ENCODE data around the gene NEK8.

The NEK8 gene

DNA sequence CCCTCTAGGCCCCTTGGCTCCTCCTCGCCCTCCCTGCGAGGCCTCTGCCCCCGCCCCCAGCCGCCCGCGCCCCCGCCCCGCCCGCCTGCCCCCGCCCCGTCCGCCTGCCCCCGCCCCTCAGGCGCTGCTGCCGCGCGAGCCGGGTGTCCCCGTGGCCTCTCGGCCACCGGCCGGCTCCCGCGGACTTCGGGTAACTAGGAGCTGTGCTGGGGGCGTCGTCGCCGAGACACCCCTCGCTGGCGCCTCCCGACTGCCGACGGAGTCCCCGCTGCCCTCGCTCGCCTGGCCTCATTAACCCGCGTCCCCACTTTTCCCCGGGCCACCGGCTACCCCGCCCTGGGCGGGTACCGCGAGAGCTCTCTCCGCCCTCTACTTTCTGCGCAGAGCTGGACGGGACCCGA is 2.4 kb upstream of the NEK8 start, which contains the start of gene TLCD1:
TLCD1 (minus strand) TSS at position 8 of the 401 bp plus-strand sequence. CDS start 136 bp downstream, outside the sequence.
- Histone ChIP-seq H3F3A (ENCODE audit: insufficient read depth) (peaks cover 72% of the 10 kb centered on the region), H3K9me3 (ENCODE audit: insufficient read depth, low read length) (no peaks in the 10 kb centered on the region), H3K79me2 (ENCODE audit: insufficient read depth, low read length) (peaks cover 34% of the 10 kb centered on the region), H3K27ac (ENCODE audit: low read depth, low read length) (peak within 1 kb of the TSS; percentile 100), H3K4me3 (ENCODE audit: insufficient read depth, low read length, poor library complexity, severe bottlenecking) (peak within 1 kb of the TSS; percentile 60), H4K20me1 (ENCODE audit: low read depth, low read length) (0 out of 2 replicates have a peak, but pooled peaks cover 4% of the 10 kb centered on the region), H3K9ac (ENCODE audit: low read length) (peak within 1 kb of the TSS; percentile 82), H3K9me2 (replicated peaks; ENCODE audit: insufficient read depth, low read length) (no peaks in the 10 kb centered on the region), H3K36me3 (ENCODE audit: low read length) (peaks cover 16% of the 10 kb centered on the region), H3K4me2 (ENCODE audit: low read depth, low read length, poor library complexity, severe bottlenecking) (peak within 1 kb of the TSS; percentile 97), H2AFZ (ENCODE audit: low read depth, low read length, severe bottlenecking) (peak within 1 kb of the TSS; percentile 22), H3K27me3 (ENCODE audit: low read length) (no peaks in the 10 kb centered on the region)
- TF ChIP-seq, protein P1, sequence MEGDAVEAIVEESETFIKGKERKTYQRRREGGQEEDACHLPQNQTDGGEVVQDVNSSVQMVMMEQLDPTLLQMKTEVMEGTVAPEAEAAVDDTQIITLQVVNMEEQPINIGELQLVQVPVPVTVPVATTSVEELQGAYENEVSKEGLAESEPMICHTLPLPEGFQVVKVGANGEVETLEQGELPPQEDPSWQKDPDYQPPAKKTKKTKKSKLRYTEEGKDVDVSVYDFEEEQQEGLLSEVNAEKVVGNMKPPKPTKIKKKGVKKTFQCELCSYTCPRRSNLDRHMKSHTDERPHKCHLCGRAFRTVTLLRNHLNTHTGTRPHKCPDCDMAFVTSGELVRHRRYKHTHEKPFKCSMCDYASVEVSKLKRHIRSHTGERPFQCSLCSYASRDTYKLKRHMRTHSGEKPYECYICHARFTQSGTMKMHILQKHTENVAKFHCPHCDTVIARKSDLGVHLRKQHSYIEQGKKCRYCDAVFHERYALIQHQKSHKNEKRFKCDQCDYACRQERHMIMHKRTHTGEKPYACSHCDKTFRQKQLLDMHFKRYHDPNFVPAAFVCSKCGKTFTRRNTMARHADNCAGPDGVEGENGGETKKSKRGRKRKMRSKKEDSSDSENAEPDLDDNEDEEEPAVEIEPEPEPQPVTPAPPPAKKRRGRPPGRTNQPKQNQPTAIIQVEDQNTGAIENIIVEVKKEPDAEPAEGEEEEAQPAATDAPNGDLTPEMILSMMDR (IDR thresholded peaks at IDR 0.05; ENCODE audit: insufficient read depth, low read length, poor library complexity, severe bottlenecking) = no peak
- no peak for TF ChIP-seq EZH2phosphoT487 (conservative IDR thresholded peaks at IDR 0.05; ENCODE audit: low read length)

DNA sequence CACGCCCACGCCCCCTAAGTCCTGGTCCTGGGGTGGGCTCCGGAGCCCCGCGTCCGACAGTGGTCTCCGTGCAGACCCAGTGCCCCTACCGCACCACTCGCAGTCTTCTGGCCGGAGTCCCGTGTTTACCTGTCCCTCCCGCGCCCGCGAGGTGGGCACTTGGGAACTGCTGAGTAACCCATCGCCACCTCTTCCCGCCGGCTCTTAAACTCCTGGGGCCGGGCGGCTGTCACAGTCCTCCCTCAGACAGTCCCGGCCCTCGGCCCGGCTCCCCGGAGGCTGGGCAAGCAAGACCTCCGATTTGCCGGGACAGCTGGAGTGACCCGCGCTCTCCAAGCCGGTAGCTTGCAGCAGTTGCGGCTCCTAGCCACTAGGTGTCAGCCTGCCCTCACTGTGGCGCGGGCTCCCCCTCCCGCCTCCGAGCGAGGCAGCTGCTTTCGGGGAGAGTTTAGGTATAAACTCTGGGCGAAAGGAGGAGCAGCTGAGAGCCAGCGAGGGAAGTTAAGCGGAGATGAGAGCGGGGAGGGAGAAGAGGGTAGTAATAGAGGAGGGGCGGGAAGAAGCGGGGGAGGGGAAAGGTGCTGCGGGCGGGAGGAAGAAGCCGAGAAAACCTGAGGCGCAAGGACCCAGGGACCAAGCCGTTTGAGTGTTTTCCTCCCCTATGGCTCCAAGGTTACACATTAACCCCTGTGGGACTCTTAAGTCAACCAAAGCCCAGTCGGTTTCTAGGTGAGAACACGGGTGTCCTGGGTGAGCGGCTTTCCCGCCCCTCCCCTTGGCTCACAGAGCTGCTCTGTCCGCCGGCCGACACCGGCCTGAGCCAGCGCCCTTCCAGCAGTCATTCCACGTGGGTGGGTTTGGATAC is 1.7 kb upstream of the NEK8 start:
- peak overlapping the region; percentile 96 for H3K4me2 ChIP-seq (ENCODE audit: low read depth, low read length, poor library complexity, severe bottlenecking)
- H2AFZ ChIP-seq (ENCODE audit: low read depth, low read length, severe bottlenecking) = peak overlapping the region; percentile 22
- H3F3A ChIP-seq (ENCODE audit: insufficient read depth) = peaks cover 66% of the 10 kb centered on the region
- H3K9me2 ChIP-seq (replicated peaks; ENCODE audit: insufficient read depth, low read length) = no peaks in the 10 kb centered on the region
- H3K4me3 ChIP-seq (ENCODE audit: insufficient read depth, low read length, poor library complexity, severe bottlenecking) = peak overlapping the region; percentile 57
- no peaks in the 10 kb centered on the region for H3K27me3 ChIP-seq (ENCODE audit: low read length)
- H3K27ac ChIP-seq (ENCODE audit: low read depth, low read length) = peak overlapping the region; percentile 100
- peaks cover 27% of the 10 kb centered on the region for H3K79me2 ChIP-seq (ENCODE audit: insufficient read depth, low read length)
- peak overlapping the region; percentile 82 for H3K9ac ChIP-seq (ENCODE audit: low read length)
- TF ChIP-seq EZH2phosphoT487 (conservative IDR thresholded peaks at IDR 0.05; ENCODE audit: low read length) = no peak
- TF ChIP-seq, protein P1 (IDR thresholded peaks at IDR 0.05; ENCODE audit: insufficient read depth, low read length, poor library complexity, severe bottlenecking) = peak; percentile 98
- H3K9me3 ChIP-seq (ENCODE audit: insufficient read depth, low read length) = no peaks in the 10 kb centered on the region
- no peaks in the 10 kb centered on the region for H4K20me1 ChIP-seq (ENCODE audit: low read depth, low read length)
- peaks cover 11% of the 10 kb centered on the region for H3K36me3 ChIP-seq (ENCODE audit: low read length)

DNA sequence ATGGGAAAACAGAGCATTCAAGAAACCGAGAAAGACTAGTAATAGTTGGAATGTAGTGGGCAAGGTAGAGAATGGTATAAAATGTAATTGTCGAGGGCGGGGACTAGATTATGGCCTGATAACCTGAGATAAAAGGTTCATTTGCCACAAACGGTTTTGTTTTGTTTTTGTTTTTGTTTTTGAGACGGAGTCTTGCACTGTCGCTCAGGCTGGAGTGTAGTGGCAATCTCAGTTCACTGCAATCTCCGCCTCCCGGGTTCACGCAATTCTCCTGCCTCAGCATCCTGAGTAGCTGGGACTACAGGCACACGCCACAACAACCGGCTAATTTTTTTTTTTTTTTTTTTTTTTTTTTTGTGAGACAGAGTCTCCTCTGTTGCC is 1.4 kb downstream of the NEK8 start:
- Histone ChIP-seq H3K9me3 (ENCODE audit: insufficient read depth, low read length) (no peaks in the 10 kb centered on the region; the same call in 1 of the 2 replicates), H4K20me1 (ENCODE audit: low read depth, low read length) (no peaks in the 10 kb centered on the region), H3K27me3 (ENCODE audit: low read length) (no peaks in the 10 kb centered on the region), H3K27ac (ENCODE audit: low read depth, low read length) (peak overlapping the region; percentile 100), H3K4me3 (ENCODE audit: insufficient read depth, low read length, poor library complexity, severe bottlenecking) (no peak overlapping the region), H2AFZ (ENCODE audit: low read depth, low read length, severe bottlenecking) (no peak overlapping the region), H3K9ac (ENCODE audit: low read length) (0 out of 2 replicates have a peak overlapping the region, but pooled peaks have one; percentile 82), H3K36me3 (ENCODE audit: low read length) (peaks cover 4% of the 10 kb centered on the region; the same call in 1 of the 2 replicates), H3K79me2 (ENCODE audit: insufficient read depth, low read length) (peaks cover 14% of the 10 kb centered on the region; the same call in 1 of the 2 replicates), H3K4me2 (ENCODE audit: low read depth, low read length, poor library complexity, severe bottlenecking) (peak overlapping the region; percentile 96), H3F3A (ENCODE audit: insufficient read depth) (peaks cover 45% of the 10 kb centered on the region), H3K9me2 (replicated peaks; ENCODE audit: insufficient read depth, low read length) (no peaks in the 10 kb centered on the region)
- no peak for TF ChIP-seq EZH2phosphoT487 (conservative IDR thresholded peaks at IDR 0.05; ENCODE audit: low read length)
- TF ChIP-seq, protein P1 (IDR thresholded peaks at IDR 0.05; ENCODE audit: insufficient read depth, low read length, poor library complexity, severe bottlenecking) = no peak

Measured in SU-DHL-6 (cell line).